ENCODE results near the gene CSNK2A1.

DNA sequence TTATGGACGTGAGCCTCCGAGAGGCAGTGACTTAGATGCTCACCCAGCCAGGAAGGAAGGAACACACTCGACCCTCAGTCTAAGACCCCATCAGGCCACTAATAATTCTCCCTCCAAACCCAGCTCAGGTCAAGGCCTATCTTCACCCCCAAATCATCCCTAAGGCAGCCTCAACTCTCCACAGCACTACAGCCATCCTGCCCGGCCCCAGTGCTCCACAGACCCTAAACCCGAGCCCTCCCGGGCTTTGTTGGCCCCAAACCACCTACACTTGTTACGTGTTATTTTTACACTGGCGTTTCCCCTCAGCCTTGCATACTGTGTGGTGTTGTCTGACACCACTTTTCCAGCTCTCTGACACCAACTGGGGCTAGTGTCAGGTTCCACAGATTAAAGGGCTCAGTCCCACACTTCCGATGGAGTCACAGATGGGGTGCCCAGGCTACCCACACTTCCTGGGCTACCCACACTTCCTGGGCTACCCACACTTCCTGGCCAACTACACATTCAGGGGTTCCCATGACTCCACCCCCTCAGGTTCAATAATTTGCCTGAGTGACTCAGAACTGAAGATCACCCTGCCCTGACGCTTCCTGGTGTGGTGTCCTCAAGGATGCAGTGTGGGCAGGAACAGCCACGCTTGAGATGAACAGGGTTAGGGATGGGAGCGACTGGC is 110.2 kb downstream of the CSNK2A1 start:
- TF ChIP-seq, protein P1, sequence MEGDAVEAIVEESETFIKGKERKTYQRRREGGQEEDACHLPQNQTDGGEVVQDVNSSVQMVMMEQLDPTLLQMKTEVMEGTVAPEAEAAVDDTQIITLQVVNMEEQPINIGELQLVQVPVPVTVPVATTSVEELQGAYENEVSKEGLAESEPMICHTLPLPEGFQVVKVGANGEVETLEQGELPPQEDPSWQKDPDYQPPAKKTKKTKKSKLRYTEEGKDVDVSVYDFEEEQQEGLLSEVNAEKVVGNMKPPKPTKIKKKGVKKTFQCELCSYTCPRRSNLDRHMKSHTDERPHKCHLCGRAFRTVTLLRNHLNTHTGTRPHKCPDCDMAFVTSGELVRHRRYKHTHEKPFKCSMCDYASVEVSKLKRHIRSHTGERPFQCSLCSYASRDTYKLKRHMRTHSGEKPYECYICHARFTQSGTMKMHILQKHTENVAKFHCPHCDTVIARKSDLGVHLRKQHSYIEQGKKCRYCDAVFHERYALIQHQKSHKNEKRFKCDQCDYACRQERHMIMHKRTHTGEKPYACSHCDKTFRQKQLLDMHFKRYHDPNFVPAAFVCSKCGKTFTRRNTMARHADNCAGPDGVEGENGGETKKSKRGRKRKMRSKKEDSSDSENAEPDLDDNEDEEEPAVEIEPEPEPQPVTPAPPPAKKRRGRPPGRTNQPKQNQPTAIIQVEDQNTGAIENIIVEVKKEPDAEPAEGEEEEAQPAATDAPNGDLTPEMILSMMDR (IDR thresholded peaks at IDR 0.05), result no peak
- no peak for TF ChIP-seq POLR2AphosphoS5 (IDR thresholded peaks at IDR 0.05)
- TF ChIP-seq POLR2A (IDR thresholded peaks at IDR 0.05), result no peak
